GM23338 (cell line): ENCODE data around the gene MRPL30.
"Not testable (repeated sequence)": the region's sequence is repeated elsewhere in the genome, so short reads cannot be mapped to it uniquely, and the experiment has no call there.

ENCODE experiments used
- CREB1 ChIP-seq: fragments of 250-450 bp; sonication (Bioruptor Pico); IDR thresholded peaks from 2 replicates; pipeline ENCODE4 v1.5.0; 2020; ENCODE audit warnings: low read depth, mild to moderate bottlenecking, moderate library complexity
- EZH2 ChIP-seq: fragments of 200-600 bp; sonication (generic); IDR thresholded peaks from one replicate; pipeline ENCODE4 v1.8.0; 2017; ENCODE audit warnings: antibody characterized with exemption, mild to moderate bottlenecking, low read depth; ENCODE audit not compliant: unreplicated experiment
- EZH2phosphoT487 ChIP-seq: fragments of 200-600 bp; sonication (generic); IDR thresholded peaks from one replicate; pipeline ENCODE4 v1.8.1; 2018; ENCODE audit warnings: antibody characterized with exemption; ENCODE audit not compliant: unreplicated experiment
- JUNB ChIP-seq: IDR thresholded peaks from one replicate; pipeline ENCODE4 v1.6.1; 2016; ENCODE audit warnings: antibody characterized with exemption; ENCODE audit not compliant: unreplicated experiment
- POLR2AphosphoS5 ChIP-seq: IDR thresholded peaks from 2 replicates; pipeline ENCODE4 v1.6.1; 2016; ENCODE audit warnings: antibody characterized with exemption, low read depth
- ZNF114 ChIP-seq: fragments of 250-450 bp; sonication (Bioruptor Pico); IDR thresholded peaks from 2 replicates; pipeline ENCODE4 v1.5.0; 2020; ENCODE audit warnings: mild to moderate bottlenecking, moderate library complexity
- ZNF331 ChIP-seq: fragments of 250-450 bp; sonication (Bioruptor Pico); IDR thresholded peaks from 2 replicates; pipeline ENCODE4 v1.5.0; 2020; ENCODE audit warnings: low read depth, mild to moderate bottlenecking, moderate library complexity
- TF ChIP-seq, protein P1 (sequence below), 2 experiments: fragments of 200-600 bp in 1 of 2; sonication (generic) in 1 of 2; conservative IDR thresholded peaks; 2 replicates each; pipeline versions ENCODE4 v1.5.1 to v1.6.1; 2016 to 2017; ENCODE audit warnings: antibody characterized with exemption in 2 of 2, low read depth in 2 of 2, mild to moderate bottlenecking in 2 of 2, moderate library complexity in 1 of 2
- TF ChIP-seq, protein P2 (sequence below): IDR thresholded peaks from one replicate; pipeline ENCODE4 v1.6.1; 2018; ENCODE audit warnings: antibody characterized with exemption; ENCODE audit not compliant: unreplicated experiment
- TF ChIP-seq, protein P3 (sequence below): fragments of 250-450 bp; sonication (Bioruptor Pico); IDR thresholded peaks from 2 replicates; pipeline ENCODE4 v1.5.0; 2020; ENCODE audit warnings: mild to moderate bottlenecking, moderate library complexity

DNA sequence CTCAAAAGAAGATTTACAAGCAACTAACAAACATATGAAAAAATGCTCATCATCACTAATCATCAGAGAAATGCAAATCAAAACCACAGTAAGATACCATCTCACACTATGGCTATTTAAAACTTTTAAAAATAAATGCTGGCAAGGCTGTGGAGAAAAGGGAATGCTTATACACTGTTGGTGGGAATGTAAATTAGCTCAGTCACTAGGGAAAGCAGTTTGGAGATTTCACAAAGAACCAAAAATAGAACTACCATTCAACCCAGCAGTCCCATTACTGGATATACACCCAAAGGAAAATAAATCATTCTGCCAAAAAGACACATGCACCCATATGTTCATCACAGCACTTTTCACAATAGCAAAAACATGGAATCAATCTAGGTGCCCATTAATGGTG lies 52.2 kb downstream of the MRPL30 start:
- TF ChIP-seq, protein P1, sequence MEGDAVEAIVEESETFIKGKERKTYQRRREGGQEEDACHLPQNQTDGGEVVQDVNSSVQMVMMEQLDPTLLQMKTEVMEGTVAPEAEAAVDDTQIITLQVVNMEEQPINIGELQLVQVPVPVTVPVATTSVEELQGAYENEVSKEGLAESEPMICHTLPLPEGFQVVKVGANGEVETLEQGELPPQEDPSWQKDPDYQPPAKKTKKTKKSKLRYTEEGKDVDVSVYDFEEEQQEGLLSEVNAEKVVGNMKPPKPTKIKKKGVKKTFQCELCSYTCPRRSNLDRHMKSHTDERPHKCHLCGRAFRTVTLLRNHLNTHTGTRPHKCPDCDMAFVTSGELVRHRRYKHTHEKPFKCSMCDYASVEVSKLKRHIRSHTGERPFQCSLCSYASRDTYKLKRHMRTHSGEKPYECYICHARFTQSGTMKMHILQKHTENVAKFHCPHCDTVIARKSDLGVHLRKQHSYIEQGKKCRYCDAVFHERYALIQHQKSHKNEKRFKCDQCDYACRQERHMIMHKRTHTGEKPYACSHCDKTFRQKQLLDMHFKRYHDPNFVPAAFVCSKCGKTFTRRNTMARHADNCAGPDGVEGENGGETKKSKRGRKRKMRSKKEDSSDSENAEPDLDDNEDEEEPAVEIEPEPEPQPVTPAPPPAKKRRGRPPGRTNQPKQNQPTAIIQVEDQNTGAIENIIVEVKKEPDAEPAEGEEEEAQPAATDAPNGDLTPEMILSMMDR (conservative IDR thresholded peaks at IDR 0.05; ENCODE audit: low read depth in 2 of 2) = not testable (repeated sequence)
- not testable (repeated sequence) for TF ChIP-seq EZH2; POLR2AphosphoS5; ZNF114 (CRISPR knock-in tag); JUNB; CREB1; EZH2phosphoT487; ZNF331
- TF ChIP-seq, protein P2, sequence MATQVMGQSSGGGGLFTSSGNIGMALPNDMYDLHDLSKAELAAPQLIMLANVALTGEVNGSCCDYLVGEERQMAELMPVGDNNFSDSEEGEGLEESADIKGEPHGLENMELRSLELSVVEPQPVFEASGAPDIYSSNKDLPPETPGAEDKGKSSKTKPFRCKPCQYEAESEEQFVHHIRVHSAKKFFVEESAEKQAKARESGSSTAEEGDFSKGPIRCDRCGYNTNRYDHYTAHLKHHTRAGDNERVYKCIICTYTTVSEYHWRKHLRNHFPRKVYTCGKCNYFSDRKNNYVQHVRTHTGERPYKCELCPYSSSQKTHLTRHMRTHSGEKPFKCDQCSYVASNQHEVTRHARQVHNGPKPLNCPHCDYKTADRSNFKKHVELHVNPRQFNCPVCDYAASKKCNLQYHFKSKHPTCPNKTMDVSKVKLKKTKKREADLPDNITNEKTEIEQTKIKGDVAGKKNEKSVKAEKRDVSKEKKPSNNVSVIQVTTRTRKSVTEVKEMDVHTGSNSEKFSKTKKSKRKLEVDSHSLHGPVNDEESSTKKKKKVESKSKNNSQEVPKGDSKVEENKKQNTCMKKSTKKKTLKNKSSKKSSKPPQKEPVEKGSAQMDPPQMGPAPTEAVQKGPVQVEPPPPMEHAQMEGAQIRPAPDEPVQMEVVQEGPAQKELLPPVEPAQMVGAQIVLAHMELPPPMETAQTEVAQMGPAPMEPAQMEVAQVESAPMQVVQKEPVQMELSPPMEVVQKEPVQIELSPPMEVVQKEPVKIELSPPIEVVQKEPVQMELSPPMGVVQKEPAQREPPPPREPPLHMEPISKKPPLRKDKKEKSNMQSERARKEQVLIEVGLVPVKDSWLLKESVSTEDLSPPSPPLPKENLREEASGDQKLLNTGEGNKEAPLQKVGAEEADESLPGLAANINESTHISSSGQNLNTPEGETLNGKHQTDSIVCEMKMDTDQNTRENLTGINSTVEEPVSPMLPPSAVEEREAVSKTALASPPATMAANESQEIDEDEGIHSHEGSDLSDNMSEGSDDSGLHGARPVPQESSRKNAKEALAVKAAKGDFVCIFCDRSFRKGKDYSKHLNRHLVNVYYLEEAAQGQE = not testable (repeated sequence)
- TF ChIP-seq, protein P3, sequence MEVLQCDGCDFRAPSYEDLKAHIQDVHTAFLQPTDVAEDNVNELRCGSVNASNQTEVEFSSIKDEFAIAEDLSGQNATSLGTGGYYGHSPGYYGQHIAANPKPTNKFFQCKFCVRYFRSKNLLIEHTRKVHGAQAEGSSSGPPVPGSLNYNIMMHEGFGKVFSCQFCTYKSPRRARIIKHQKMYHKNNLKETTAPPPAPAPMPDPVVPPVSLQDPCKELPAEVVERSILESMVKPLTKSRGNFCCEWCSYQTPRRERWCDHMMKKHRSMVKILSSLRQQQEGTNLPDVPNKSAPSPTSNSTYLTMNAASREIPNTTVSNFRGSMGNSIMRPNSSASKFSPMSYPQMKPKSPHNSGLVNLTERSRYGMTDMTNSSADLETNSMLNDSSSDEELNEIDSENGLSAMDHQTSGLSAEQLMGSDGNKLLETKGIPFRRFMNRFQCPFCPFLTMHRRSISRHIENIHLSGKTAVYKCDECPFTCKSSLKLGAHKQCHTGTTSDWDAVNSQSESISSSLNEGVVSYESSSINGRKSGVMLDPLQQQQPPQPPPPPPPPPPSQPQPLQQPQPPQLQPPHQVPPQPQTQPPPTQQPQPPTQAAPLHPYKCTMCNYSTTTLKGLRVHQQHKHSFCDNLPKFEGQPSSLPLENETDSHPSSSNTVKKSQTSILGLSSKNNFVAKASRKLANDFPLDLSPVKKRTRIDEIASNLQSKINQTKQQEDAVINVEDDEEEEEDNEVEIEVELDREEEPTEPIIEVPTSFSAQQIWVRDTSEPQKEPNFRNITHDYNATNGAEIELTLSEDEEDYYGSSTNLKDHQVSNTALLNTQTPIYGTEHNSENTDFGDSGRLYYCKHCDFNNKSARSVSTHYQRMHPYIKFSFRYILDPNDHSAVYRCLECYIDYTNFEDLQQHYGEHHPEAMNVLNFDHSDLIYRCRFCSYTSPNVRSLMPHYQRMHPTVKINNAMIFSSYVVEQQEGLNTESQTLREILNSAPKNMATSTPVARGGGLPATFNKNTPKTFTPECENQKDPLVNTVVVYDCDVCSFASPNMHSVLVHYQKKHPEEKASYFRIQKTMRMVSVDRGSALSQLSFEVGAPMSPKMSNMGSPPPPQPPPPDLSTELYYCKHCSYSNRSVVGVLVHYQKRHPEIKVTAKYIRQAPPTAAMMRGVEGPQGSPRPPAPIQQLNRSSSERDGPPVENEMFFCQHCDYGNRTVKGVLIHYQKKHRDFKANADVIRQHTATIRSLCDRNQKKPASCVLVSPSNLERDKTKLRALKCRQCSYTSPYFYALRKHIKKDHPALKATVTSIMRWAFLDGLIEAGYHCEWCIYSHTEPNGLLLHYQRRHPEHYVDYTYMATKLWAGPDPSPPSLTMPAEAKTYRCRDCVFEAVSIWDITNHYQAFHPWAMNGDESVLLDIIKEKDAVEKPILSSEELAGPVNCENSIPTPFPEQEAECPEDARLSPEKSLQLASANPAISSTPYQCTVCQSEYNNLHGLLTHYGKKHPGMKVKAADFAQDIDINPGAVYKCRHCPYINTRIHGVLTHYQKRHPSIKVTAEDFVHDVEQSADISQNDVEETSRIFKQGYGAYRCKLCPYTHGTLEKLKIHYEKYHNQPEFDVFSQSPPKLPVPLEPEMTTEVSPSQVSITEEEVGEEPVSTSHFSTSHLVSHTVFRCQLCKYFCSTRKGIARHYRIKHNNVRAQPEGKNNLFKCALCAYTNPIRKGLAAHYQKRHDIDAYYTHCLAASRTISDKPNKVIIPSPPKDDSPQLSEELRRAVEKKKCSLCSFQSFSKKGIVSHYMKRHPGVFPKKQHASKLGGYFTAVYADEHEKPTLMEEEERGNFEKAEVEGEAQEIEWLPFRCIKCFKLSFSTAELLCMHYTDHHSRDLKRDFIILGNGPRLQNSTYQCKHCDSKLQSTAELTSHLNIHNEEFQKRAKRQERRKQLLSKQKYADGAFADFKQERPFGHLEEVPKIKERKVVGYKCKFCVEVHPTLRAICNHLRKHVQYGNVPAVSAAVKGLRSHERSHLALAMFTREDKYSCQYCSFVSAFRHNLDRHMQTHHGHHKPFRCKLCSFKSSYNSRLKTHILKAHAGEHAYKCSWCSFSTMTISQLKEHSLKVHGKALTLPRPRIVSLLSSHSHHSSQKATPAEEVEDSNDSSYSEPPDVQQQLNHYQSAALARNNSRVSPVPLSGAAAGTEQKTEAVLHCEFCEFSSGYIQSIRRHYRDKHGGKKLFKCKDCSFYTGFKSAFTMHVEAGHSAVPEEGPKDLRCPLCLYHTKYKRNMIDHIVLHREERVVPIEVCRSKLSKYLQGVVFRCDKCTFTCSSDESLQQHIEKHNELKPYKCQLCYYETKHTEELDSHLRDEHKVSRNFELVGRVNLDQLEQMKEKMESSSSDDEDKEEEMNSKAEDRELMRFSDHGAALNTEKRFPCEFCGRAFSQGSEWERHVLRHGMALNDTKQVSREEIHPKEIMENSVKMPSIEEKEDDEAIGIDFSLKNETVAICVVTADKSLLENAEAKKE (CRISPR knock-in tag) = not testable (repeated sequence)
